Activated effector memory CD4-positive, alpha-beta T cell treated with Interleukin-2 at 50 U/mL for 16 hours (primary cell): ENCODE data around the gene FAF1.

ENCODE experiments used
- DNase-seq: peaks from one replicate; pipeline ENCODE4 v3.0.0-alpha.2; 2020

FAF1 gene

DNA sequence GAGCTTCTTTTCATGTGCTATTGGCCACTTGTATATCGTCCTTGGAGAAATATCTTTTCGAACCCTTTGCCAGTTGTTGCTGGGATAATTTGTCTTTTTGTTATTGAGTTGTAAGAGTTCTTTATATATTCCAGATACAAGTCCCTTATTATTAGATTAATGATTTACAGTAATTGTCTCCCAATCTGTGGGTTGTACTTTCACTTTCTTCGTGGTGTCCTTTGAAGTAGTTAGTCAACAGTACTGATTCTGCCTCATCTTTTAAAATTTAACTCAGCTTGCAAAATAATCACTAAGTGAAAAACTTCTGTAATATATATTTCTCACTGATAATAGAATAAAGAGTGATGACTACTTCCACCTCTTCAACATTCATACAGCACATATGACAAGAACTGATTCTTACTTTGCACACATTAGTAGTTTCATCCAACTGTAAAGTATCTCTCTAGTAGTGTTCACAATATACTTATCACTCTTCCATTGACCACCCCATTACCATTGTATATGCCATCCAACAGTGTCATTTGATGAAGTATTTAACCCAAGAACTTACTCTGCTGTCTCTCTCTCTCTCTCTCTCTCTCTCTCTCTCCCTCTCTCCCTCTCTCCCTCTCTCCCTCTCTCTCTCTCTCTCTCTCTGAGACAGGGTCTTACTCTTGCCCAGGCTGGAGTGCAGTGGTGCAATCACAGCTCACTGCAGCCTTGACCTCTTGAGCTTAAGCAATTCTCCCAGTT, 432.6 kb downstream of the FAF1 start:
- DNase-seq: no peak

GRCh38 chr1:50526431-50526830, 433.6 kb downstream of the FAF1 start:
- no peak for DNase-seq

GRCh38 chr1:50523548-50523947, 436.5 kb downstream of the FAF1 start:
- DNase-seq: no peak

GRCh38 chr1:50522691-50523342, 437.2 kb downstream of the FAF1 start:
- no peak for DNase-seq

DNA sequence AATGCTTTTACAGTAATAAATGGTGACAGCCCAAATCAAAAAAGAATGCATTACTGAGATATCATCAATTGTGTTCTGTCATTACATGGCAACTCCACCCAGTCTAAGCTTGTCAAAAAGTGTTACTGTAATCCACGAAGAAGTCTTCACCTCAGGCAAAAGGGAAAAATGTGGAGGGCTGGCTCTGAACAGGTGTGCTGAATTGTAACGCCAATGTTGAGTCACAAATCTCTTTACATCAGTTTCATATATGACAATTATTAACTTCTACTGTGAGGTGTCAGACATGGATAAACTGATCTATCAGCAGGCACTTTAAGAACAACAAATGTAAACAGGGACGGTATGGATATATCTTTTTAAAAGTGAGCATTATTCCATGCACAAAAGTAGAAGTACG, 438.4 kb downstream of the FAF1 start:
- DNase-seq: no peak

- DNase-seq: no peak
Observed at GRCh38 chr1:50517488-50517887, 442.6 kb downstream of the FAF1 start.

DNA sequence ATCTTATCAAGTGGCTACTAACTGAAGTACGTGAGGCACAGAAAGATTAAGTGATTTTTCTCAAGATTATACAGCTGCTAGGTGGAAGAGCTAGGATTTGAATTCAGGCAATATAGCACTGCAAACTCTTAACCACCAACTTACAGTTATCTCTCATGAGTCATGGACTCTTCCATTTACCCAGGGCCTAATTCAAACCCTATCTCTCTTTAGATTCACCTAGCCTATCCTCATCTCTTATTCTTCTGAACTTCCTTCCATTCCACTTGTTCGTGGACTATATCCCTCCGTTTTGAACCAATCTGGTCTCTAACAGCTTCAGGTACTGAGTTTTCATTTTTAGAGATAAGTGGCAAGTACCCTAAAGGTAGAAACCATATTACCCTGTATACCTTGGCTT, 444.0 kb downstream of the FAF1 start:
- DNase-seq: no peak

GRCh38 chr1:50508040-50508586, 452.0 kb downstream of the FAF1 start:
- no peak for DNase-seq

DNA sequence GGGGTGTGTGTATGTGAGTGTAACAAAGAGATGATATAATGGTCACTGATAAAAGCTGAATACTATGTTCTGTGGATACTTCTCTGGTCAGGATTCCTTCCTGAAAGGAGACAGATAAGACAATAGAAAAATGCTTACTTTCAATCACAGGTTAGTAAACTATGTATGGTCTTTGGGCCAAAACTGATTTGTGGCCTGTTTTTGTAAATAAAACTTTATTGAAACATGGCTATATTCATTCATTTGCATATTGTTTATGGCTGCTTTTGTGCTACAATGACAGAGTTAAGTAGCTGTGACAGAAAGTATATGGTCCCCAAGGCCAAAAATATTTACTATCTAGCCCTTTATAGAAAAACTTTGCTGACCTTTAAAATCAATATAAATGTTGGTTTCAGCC, 454.6 kb downstream of the FAF1 start:
- no peak for DNase-seq

GRCh38 chr1:50503515-50503914, 456.6 kb downstream of the FAF1 start:
- DNase-seq: no peak

- no peak for DNase-seq
Observed at GRCh38 chr1:50502147-50502546, 457.9 kb downstream of the FAF1 start.

- DNase-seq: no peak
Observed at GRCh38 chr1:50497007-50497406, 463.1 kb downstream of the FAF1 start.

- no peak for DNase-seq
Observed at GRCh38 chr1:50493710-50494109, 466.4 kb downstream of the FAF1 start.

DNA sequence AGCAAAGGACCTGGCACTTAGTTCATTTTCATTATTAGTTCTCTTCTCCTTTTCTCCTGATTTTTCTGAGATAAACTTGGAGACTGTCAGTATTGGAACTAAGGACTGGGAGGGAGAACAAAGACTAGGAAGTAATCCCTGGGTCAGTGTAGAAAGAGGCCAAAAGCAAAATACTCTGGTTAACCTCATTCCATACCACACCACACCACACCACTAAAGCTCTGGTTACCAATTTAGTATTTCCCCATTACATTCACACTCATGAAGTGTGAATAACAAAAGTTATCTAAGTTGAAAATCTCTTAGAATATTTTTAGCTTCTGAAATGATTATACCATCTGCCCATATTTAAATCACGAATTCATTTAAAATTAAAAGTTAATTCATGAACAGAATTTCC, 467.9 kb downstream of the FAF1 start:
- no peak for DNase-seq

GRCh38 chr1:50491142-50491541, 468.9 kb downstream of the FAF1 start:
- DNase-seq: no peak

GRCh38 chr1:50490640-50491039, 469.4 kb downstream of the FAF1 start:
- DNase-seq: no peak

GRCh38 chr1:50488876-50489275, 471.2 kb downstream of the FAF1 start:
- DNase-seq: no peak

DNA sequence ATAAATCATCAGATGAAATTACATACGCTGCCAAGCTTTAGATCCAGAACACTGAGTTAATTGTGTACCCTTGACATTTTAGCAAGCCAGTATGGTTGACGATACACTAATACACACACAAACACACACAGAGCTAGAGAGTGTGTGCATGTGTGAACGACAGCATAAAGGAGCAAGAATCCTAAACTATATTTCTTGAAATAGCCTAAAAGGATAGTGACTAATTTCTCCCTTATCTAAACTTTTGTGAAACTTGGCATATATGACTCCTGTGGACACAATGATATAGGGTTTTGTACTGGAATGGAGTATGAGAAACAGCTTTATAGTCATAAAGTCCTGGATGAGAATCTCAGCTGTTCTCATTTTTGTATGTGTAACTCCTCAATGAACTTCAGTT, 471.7 kb downstream of the FAF1 start:
- no peak for DNase-seq

DNA sequence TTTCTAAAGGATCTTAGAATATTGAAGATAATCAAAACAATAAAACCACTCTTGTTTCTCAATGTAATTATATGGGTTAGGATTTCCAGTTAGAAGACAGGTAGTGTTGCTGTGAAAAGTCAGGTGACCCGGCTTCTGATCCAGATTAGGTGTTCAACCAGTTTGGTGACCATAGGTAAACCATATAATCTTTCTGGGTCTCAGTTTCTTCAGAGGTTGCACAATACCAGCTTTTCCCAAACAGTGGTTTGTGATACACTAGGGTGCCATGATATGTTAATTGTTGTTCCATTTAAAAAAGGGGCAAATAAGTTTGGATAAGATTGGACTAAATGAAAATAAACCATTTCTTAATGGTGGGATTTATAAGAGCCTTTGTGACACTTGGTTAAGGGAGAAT, 472.3 kb downstream of the FAF1 start:
- no peak for DNase-seq

DNA sequence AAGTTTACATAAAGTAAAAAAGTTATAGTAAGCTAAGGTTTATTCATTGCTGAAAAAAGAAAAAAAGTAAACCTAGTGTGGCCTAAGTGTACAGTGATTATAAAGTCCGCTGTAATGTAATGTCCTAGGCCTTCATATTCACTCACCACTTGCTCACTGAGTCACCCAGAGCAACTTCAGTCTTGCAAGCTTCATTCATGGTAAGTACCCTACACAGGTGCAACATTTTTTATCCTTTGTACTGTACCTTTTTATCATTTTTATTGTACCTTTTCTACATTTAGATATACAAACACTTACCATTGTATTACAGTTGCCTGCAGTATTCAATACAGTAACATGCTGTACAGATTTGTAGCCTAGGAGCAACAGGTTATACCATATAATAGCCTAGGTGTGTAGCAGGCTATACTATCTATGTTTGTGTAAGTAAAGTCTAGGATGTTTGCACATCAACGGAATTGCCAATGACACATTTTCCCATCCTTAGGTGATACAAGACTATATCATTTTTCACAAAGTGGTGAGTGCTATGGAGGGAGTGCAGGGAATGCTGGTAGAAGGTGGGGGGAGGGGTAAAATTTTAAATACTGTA, 478.8 kb downstream of the FAF1 start:
- DNase-seq: no peak

- DNase-seq: no peak
Observed at GRCh38 chr1:50476800-50477199, 483.3 kb downstream of the FAF1 start.

DNA sequence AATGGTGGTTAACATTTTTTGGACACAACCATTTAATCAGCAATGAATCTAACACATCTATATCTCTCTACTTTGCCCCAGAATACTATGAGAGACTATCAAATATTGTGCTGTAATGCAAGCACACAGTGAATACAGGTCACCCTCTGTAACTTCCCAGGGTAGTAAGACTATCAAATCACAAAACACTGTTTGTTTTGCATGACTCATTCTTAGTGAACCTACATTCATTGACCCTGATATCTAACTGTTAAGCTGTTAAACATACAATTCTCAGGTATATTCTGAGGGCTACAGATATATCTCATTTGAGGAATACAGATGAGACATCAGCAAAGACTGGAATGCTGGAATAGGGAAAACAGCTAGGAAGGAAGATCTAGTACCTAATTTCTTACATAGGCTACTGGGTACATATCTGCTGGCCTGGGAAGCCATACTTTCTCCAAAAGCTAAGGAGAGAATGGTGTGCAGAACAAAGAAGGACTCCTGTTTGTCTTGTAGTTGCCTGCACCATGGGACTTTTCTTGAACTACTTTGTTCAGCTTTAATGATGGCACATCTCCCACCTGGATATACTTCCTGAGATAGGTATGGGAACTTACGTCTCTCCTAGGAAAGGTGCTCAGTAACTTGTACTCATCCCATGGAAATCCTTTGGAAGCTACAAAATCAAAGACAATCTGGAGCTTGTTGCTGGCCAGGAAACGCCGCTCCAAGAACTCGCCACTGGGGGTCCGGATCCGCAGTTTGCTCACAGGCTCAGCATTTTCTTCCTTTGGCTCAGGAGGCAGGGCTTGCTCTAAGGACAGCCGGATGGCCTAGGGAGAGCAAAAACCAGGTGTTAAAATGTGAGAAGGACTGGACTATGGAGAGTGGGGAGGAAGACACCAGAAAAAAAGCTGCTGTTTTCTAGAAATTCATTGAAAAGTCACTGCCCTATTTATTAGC, 484.9 kb downstream of the FAF1 start:
- no peak for DNase-seq

DNA sequence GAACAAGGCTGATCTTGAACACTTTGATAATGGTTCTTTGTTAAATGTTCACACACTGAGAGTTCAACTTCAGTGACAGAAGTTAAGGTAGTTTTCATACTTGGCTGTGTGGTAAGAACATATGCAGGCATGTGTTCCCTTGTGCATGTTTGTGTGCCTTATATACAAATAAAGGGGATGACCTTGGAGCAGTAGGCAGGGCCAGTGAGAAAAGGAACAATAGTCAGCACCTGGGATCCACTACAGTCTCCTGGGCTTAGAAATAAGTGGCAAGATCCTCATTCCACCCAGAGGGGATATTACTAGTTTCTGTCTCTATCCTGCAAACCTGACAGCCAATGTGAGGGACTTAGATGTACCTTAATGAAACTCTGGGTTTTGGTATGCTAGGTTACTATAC, 486.6 kb downstream of the FAF1 start:
- no peak for DNase-seq
